ENCODE results near the gene UNC5CL. TPM values are rescaled to one million over a fixed set of nuclear protein-coding genes. Genes with fewer than 3 reads are reported as not detected.

Gene UNC5CL
- total and polyA plus RNA-seq, 2 donors (not counting 1 experiment from before 2014, with no cell fraction given), result 4.5 to 4.7 TPM

- Histone ChIP-seq H2AFZ (ENCODE audit: insufficient read depth, low read depth, low read length, poor library complexity, severe bottlenecking) (no peak overlapping the region), H3K4me2 (replicated peaks; ENCODE audit: low read depth, low read length, poor library complexity, severe bottlenecking) (no peak overlapping the region), H3K9ac (ENCODE audit: low read length) (no peak overlapping the region), H3K9me3 (ENCODE audit: control extremely low read depth in 1 of 3, control insufficient read depth in 2 of 3, insufficient read depth in 1 of 3, low read length in 2 of 3) (no peaks in the 10 kb centered on the region), H3K4me1 (ENCODE audit: control insufficient read depth in 2 of 2, insufficient read depth in 2 of 2, low read length in 2 of 2) (no peaks in the 10 kb centered on the region), H3K27ac (ENCODE audit: low read length in 2 of 2) (no peak overlapping the region), H3K79me2 (ENCODE audit: control insufficient read depth, insufficient read depth, low read length) (no peaks in the 10 kb centered on the region), H3K4me3 (ENCODE audit: control extremely low read depth in 1 of 5, extremely low read depth in 1 of 5, insufficient read depth in 1 of 5, low read depth in 2 of 5, low read length in 4 of 5) (no peak overlapping the region), H3K27me3 (replicated peaks in 1 of 4; ENCODE audit: control extremely low read depth in 1 of 4, control insufficient read depth in 3 of 4, insufficient read depth in 4 of 4, low read length in 3 of 4) (peaks cover 0 to 16% (median 3%) of the 10 kb centered on the region in 4 experiments), H3K36me3 (replicated peaks in 1 of 2; ENCODE audit: control extremely low read depth in 1 of 2, control insufficient read depth in 1 of 2, extremely low read depth in 1 of 2, insufficient read depth in 2 of 2, low read length in 1 of 2) (no peaks in the 10 kb centered on the region), H4K20me1 (ENCODE audit: control insufficient read depth, insufficient read depth, low read length, poor library complexity, severe bottlenecking) (no peaks in the 10 kb centered on the region)
- Mint-ChIP-seq H3K27ac (no peak overlapping the region), H3K4me3 (no peak overlapping the region), H3K27me3 (peaks cover 43% of the 10 kb centered on the region), H3K4me1 (no peaks in the 10 kb centered on the region), H3K9me3 (ENCODE audit: insufficient read depth) (no peaks in the 10 kb centered on the region)
- DNase-seq, result no peak
- no peak for ATAC-seq (ENCODE audit: low read depth)
- intact Hi-C loops (cut with micrococcal nuclease), result no loop called here
- 97% methylated on average over 6 of the region's 6 CpGs for WGBS (ENCODE audit: insufficient coverage)
- ChIA-PET POLR2A (no interaction called here), CTCF (interaction anchor here (1.3 kb wide), 1 partner anchor 42 kb away, joined by 3 read pairs; the partner anchor contains the start of gene UNC5CL)
- TF ChIP-seq CTCF (IDR thresholded peaks at IDR 0.05) (no peak), EZH2 (IDR thresholded peaks at IDR 0.05; ENCODE audit: borderline replicate concordance, insufficient read depth, low read depth, low read length, poor library complexity, severe bottlenecking) (no peak)
Measured at GRCh38 chr6:40996591-40997233, 42.3 kb downstream of the UNC5CL start.

- H3K4me1 Mint-ChIP-seq, result no peaks in the 10 kb centered on the region
- H3K4me1 ChIP-seq (ENCODE audit: control insufficient read depth in 2 of 2, insufficient read depth in 2 of 2, low read length in 2 of 2), result no peaks in the 10 kb centered on the region
- no peak overlapping the region for H3K4me2 ChIP-seq (replicated peaks; ENCODE audit: low read depth, low read length, poor library complexity, severe bottlenecking)
- no peak overlapping the region for H3K9ac ChIP-seq (ENCODE audit: low read length)
- ChIA-PET CTCF (no interaction called here), POLR2A (no interaction called here)
- intact Hi-C loops (cut with micrococcal nuclease), result no loop called here
- 80% methylated on average over 3 of the region's 3 CpGs for WGBS (ENCODE audit: insufficient coverage)
- TF ChIP-seq EZH2 (IDR thresholded peaks at IDR 0.05; ENCODE audit: borderline replicate concordance, insufficient read depth, low read depth, low read length, poor library complexity, severe bottlenecking) (no peak), CTCF (IDR thresholded peaks at IDR 0.05) (no peak)
- H3K27me3 ChIP-seq (replicated peaks in 1 of 4; ENCODE audit: control extremely low read depth in 1 of 4, control insufficient read depth in 3 of 4, insufficient read depth in 4 of 4, low read length in 3 of 4), result peaks cover 0 to 26% (median 3%) of the 10 kb centered on the region in 4 experiments
- H3K9me3 Mint-ChIP-seq (ENCODE audit: insufficient read depth), result no peaks in the 10 kb centered on the region
- ATAC-seq (ENCODE audit: low read depth), result no peak
- no peak overlapping the region for H3K27ac Mint-ChIP-seq
- no peak overlapping the region for H3K27ac ChIP-seq (ENCODE audit: low read length in 2 of 2)
- H4K20me1 ChIP-seq (ENCODE audit: control insufficient read depth, insufficient read depth, low read length, poor library complexity, severe bottlenecking), result no peaks in the 10 kb centered on the region
- H3K27me3 Mint-ChIP-seq, result peaks cover 53% of the 10 kb centered on the region
- H3K4me3 Mint-ChIP-seq, result no peak overlapping the region
- no peaks in the 10 kb centered on the region for H3K36me3 ChIP-seq (replicated peaks in 1 of 2; ENCODE audit: control extremely low read depth in 1 of 2, control insufficient read depth in 1 of 2, extremely low read depth in 1 of 2, insufficient read depth in 2 of 2, low read length in 1 of 2)
- no peak overlapping the region for H2AFZ ChIP-seq (ENCODE audit: insufficient read depth, low read depth, low read length, poor library complexity, severe bottlenecking)
- DNase-seq, result no peak
- H3K79me2 ChIP-seq (ENCODE audit: control insufficient read depth, insufficient read depth, low read length), result no peaks in the 10 kb centered on the region
- no peak overlapping the region for H3K4me3 ChIP-seq (ENCODE audit: control extremely low read depth in 1 of 5, extremely low read depth in 1 of 5, insufficient read depth in 1 of 5, low read depth in 2 of 5, low read length in 4 of 5)
- no peaks in the 10 kb centered on the region for H3K9me3 ChIP-seq (ENCODE audit: control extremely low read depth in 1 of 3, control insufficient read depth in 2 of 3, insufficient read depth in 1 of 3, low read length in 2 of 3)
Measured at GRCh38 chr6:40992746-40993145, 46.3 kb downstream of the UNC5CL start.
